IPS DF 4.7 (cell line): Measurements from ENCODE around the gene ABLIM2.

Experiments
- DNase-seq: peaks from one replicate; pipeline ENCODE4 v3.0.0-alpha.2; 2013; ENCODE audit warnings: low spot score; ENCODE audit errors: extremely low read depth

ABLIM2 gene

DNA sequence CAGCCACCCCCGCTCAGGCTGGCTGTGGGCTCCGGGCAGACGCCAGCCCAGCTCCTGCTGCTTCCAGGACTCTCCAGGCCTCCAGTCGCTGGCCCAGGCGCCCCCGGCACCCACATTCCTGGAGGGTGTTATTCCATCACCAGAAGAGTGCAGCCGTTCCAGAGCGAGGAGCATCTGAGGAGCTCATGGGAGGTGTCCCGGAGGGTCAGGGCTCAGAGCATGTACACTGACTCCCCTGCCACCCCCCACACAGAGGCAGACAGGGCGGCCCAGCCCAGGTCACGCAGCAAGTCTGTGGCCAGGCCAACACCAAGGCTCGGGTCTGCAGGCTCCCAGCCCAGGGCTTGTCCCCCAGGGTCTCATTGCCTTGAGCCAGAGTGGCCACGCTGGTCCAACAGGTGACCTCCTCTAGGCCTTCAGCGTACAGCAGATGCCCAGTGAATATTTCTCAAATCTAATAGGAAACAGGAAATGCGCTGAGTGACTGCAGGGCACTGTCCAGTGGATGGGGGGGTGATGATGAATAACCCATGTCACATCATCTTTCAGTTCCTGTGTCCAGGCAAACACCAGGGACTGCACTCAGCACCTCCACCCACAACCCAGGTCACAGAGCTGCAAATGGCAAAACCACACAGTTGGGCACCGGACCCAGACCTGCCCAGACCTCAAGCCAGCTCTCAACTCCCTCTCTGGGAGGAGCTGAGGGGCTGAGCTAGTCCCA is 37.2 kb downstream of the ABLIM2 start:
- no peak for DNase-seq

DNA sequence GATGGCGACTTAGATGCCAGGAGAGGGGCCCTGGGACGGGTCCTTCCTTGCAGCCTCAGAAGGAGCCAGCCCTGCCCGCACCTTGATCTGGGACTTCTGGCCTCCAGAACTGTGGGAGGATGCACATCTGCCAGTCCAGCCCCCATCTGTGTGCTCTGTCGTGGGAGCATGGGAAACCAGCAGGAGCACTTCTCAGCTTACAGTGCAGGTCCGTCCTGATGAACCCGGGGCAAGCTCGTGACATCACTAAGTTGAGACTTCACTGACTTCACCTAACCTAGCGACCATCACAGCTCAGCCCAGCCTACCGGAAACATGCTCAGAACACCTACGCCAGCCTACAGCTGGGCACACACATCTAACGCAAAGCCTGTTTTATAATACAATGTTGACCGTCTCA is 38.1 kb downstream of the ABLIM2 start:
- no peak for DNase-seq

DNA sequence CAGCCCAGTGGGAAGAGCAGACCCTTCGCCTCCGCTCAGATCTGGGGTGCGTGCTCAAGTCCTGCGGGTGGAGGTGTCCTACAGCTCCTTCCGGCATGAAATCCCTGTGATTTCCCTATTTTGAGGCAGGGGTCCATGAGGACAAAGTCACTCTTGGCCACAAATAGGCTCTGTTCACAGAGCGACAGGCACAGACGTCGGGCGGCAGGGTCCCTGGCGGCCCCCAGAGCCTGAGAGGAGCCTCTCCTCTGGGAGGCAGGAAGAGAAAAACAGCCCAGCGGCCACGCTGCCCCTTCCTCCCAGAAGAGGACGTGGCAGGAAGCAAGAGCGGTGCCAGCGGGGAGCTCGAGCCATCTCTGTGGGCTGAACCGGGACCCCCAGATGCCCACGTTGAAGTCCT is 38.7 kb downstream of the ABLIM2 start:
- DNase-seq = no peak

DNA sequence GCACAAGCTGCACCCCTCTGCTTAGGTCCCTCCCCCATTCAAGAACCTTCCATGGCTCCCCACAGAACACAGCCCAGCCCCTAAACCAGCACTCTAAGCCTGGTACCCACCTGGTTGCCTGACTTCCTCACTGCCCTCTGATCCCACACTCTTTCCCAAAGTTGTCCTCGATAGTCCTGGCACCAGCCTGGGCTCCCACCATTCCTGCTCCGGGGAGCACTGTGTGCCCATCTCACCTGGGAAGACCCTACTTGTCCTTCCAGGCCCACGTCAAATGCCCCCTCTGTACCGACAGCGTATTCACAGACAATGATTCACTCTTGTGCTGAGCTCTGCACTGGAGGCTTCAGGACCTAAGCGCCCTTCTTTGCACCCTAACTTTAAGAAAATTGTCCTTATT is 40.1 kb downstream of the ABLIM2 start:
- no peak for DNase-seq

DNA sequence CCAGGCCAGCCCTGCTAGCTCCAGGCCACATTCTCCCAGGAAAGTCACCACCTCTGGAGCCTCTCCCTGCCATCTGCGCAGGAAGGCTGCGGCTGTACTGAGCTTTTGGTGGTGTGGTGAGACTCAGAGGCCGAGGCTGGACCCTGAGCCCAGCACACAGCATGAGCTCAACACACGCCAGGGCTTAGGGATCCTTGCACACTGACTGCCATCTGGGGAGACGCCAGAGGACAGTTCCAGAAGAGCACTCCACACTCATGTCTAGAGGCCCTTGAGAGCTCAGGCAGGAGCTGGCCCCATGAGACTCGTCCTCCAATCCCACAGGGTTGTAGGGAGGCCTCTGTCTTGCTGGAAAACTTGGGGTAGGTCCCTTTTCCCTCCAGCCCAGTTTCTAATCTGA is 40.6 kb downstream of the ABLIM2 start:
- no peak for DNase-seq

DNA sequence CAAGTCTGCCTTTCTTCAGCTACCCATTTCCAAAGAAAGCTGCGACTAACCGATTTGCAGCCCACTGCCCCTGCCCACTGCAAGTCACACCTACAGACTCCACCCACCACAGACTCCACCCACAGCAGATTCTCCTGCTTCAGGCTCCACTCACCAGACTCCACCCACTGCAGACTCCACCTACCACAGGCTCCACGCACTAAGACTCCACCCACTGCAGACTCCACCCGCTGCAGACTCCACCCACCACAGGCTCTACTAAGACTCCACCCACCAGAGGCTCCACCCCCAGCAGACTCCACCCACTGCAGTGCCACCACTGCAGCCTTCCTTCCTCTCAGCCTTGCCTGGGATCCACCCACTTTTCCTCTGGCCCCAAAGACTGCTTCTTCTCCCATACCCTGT is 41.3 kb downstream of the ABLIM2 start:
- DNase-seq = no peak

DNA sequence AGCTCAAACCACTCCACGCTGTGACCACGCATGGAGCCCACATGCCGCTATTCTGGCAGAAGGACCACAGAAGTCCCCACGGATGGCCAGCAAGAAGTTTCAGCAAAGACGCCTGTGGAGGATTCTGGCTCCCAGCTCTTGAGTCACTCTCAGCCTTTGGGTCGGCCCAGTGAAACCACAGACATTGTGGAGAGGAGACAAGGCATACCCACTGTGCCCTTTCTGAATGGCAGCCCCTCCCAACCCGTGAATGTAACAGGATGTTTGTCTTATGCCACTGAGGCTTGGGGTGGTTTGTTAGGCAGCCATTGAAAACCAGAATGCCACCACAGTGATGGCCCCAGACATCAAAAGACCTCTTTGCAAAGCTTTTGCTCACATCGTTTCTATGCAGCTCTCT is 42.7 kb downstream of the ABLIM2 start:
- no peak for DNase-seq

DNA sequence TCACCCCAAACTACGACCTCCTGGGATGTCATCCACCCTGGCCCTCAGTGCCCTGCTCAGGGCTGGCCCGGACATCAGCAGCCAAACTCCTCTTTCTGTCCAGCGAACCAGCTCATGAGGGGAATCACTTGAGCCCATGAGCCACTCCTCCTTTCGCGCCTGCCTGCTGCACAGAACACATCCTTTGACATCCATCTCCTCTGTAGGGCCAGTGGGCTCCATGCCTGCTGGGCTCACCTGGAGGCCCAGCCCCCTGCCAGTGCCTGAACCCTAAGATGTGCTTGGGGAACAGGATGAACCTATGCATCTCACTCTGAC is 43.5 kb downstream of the ABLIM2 start:
- no peak for DNase-seq

DNA sequence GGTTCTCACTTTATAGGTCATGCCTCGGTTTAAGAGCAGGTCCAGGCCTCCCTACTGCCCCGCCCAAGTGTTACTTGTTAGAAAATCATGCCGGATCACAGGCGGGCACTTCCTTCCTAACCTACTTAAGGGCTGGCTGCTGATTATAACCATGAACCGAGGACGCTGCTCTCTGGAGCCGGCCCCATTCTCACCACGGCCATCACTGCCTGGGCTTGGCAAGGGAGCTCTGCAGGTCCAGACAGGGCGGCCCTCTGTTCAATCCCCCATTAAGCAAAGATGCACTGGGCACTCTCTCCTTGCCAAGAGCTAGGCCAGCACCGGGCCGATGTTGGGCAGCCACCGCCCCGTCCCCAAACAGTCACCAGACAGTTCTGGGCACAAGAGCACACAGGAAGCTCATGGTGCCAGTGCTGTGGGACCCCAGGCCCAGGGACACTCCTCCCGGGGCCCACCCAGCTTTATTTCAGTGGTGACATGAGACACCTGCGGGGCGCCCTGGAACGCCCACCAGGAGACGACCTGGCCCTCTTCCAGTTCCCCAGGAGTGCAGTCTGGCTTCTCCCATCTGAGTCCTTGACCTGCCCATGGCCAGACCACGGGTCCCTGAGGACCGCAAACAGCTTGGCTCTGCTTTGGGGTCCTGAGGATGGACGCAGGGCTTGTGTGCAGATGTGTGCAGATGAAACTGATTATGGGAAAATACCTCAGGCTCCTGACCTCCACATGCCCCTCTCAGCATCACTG is 44.0 kb downstream of the ABLIM2 start:
- no peak for DNase-seq

DNA sequence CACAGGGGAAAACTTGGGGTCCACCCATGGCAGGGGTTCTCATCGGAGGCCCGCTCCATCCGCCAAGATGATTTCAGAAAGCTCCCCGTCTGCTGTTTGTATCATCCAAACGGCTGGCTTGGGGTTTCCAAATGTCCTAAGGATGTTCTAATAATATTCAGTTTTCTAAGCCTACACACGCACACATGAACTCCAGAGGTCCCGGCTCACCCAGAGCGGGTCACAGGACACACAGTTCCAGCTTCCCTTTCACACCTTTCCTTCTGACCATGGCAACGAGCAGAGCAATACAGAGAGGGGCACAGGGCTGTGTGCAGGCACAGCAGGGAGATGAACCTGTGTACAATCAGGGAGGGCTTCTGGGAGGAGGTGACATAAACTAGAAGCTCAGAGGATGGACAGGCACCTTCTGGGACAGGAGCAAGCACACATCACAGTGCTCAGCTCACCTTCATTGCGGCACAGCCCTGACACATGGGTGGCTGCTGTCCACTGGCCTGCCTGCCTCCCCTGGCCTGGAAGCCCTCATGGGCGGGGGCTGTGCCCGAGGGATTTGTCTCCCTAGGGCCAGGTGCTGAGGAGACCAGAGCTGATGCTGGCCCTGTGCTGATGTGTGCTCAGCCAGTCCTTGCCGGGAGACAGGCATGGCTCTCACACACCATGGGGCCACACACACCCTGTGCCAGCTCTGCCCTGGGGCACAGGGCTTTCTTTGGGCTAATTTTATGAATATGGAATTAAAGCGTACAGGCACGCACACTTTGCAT is 44.8 kb downstream of the ABLIM2 start:
- DNase-seq = no peak

DNA sequence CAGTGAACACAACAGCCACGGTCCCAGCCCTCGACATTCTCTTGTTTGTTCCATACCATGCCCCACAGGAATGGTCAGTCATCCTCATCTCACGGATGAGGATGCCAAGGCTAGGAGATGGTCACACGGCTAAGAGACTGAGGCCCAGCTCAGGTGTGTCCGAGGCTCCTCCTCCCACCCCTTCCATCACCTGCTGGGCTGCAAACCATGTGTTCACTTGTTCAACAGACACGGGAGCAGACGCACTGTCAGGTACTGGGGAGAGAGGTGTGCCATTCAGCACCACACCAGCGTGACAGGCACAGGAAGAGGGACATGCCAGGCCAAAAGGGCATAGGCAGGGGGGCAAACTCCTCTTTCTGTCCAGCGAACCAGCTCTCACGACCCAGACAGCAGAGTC is 45.9 kb downstream of the ABLIM2 start:
- DNase-seq = no peak

DNA sequence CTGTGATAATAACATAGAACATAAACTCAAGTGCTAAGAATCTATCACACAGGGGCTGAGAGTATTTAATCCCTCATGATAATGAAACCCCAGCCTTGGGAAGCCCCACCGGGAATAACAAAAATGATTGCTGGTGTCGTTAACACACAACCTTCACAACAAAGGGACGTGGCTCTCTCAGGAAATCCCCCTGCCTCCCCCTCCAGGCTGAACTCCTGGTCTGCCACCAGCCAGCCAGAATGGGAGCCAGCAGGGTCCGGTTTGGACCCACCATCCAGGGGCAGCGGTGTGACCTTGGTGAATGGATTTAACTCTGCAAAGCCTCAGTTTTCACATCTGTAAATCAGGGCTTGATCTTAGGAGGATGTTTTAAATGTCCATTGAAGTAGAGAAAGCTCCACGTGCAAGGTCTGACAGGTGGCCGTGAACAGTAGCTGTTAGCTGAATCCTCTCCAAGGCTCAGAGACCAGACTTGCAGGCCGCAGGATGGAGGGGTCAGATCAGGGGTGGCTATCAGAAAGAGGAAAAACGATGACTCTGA is 46.5 kb downstream of the ABLIM2 start:
- no peak for DNase-seq

DNA sequence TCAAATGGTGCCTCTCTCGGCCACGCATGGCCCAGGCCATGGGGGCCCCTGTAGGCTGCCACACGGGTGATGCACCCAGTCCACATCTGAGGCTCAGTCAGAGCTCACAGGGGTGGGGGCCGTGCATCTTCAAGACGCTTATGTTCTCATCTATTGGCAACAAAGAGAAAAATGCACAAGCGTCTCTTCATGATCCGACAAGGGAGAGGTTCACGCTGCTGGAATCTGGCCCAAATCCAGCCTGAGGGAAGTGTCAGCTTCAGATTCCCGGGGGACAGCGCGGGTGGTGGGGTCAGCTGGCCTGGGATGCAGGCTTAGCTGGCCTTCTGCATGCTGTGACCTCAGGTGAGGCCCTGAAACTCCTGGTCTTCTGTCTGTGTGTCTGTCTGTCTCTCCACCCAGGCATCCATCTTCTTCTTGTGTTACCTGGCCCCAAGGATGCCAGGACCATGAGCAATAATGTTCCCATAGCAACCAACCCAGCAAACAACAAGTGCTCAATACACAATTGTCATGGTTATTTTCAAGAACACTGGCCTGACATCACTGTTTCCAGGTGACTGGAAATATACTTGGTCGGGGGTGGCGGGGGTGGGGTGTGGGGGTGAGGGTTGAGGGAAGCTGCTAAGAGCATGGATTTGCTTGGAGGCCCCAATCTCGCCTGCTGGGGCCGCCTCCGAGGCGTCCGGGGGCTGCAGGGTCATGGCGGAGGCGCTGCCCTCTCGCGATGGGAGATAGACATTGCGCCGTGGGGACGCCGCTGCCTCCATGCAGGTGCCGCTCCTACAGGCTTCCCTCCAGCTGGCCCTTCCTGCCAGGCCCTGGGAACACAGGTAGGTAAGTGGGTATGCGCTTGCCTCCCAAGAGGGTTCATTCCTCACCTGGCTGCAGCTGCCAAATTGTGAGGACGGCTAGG is 48.3 kb downstream of the ABLIM2 start:
- peak; percentile 72 for DNase-seq

DNA sequence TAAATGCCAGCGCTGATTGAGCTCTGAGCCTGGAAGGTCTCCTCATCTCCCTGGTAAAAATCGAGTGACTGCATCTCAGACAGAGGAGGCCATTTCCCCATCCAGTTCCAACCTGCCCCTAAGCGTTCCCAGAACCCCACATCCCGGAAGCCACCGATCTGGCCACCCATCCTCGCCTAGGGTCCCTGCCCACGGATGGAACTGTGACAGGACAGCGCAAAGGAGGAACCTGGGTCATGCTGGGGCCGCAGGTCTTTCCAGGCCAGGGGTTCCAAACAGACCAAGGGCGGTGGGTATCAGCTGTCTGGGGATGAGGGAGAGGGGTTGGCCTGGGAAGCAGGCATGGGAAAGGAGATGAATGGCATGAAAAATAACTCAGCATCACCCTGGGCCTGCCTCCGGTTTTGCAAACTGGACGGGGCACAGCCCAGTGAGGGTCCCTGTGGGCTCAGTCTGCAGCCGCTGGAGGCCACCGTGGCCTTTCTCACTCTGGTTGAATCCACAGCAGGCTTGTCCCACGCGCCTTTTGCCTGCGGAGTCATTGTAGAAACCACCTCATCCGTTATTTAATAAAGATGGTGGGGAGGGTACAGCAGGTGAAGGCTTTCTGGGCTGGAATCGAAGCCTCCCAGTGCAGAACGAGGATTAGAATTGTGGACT is 49.1 kb downstream of the ABLIM2 start:
- no peak for DNase-seq

DNA sequence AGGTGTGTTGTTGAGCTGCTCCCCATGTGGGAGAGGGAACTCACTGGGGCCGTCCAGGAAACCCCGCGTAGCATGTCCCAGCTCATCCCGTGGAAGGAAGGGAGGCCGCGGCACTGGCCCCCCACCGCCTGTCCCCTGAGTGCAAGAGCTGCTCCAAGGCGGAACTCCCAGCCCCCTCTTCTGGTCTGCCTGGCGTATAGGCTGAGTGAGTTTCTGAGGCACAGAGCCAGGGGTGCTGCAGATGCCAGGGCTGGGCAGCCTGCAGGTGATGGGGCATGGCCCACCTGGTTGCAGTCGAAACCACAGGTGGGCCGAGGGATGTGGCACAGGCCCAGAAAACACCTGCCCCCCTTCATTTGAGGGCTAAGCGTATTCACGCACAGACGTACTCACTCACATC is 49.6 kb downstream of the ABLIM2 start:
- DNase-seq = no peak

DNA sequence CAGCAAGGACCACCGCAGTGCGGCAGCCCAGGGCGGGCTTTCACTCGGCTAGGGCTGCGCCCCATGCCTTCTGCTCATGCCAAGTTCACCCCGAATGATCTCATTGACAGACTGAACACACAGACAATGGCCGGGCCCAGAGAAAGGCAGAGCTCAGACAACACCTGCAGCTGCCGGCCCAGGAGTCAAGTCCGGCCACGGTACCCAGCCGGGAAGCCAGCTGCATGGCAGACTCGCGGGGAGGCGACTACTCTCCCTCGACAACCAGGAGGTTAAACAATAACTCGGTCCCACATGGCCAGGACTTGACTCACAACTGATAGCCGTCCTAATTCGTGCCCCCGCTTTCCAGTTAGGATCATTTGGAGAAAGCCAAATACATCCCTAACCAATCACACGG is 50.4 kb downstream of the ABLIM2 start:
- no peak for DNase-seq

DNA sequence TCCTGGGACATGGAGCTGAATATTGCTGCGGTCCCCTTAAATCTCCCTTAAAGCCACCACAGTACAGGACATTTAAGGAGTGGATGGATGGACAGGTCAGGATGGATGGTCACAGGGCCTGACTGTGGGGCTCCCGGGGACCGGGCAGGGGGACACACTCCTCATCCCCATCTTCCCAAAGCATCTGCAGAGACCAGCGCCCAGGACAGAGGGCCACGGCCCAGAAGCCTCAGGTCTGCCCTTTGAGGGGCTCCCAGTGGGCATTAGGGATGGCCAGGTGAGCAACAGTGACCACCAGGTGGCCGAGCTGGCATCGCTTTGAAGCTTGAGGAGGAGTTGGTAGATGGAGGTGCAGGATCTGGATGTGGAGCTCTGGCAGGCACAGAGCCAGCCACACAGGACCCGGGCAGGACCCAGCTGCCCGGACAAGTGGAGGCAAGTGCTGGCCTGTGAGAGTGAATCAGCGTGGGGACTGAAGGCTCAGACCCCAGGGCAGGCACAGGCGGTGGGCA is 51.4 kb downstream of the ABLIM2 start:
- DNase-seq = no peak

DNA sequence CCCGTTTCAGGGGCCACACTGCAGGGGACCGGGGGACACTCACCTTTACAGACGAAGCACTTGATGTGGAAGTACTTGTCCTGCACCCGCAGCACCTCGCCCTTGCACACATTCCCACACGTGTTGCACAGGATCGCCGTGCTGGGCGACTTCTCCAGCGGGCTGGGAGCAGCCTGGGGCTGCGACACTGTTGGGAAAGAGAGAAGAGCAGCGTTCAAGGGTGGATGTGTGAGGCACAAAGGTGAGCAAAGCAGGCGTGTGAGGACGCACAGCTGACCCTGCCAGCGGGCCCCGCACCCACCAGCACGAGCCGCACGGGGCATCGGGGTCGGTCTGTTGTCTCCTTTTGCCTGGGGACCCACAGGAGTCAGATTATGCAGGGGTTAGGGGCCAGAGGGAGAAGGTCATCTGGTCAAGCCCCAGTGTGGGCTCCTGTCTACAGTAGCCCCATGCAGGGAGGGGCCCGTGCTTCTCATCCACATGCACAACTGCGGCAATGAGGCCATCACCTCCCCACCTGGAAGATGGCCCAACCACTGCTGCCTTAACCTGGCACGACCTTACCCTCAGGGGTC is 52.1 kb downstream of the ABLIM2 start:
- no peak for DNase-seq

DNA sequence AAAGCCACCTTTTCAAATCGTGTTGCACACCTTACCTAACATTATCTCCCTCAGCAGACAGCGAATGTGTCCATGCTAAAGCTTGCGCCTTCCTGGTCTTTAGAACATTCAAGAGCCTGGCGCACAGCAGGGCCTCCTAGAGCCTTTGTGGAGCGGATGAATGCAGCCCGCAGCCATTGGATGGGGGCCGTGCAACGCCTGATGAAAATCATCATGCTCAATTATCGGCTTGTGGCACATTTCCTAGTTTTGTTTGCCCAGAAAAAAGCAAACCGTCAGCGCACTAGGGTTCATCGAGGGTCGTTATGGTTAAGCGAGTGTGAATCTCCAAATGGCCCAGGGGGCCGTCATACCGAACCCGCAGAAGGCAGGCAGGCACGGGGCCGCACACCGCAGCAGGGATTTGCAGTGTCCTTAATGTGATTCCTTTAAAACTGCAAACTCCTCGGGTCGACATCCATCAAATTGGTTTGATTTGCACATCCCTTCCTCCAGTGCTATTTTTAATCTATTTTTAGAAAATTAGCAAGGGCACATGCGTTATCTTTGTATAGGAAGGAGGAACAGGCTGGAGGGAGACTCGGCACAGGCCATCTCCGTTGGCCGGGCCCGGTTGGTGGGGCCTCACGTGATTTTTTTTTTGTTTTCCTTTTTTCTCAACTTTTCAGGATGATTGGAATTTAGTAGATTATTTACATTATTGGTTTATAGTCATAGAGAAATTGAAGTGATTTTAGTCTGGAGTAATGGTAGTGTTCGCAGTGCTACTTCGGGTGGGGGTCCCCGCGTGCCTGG is 53.1 kb downstream of the ABLIM2 start:
- no peak for DNase-seq
